ENCODE results near the gene DPP7. TPM values are rescaled to one million over a fixed set of nuclear protein-coding genes. Genes with fewer than 3 reads are reported as not detected.

DPP7 gene
- total and polyA plus RNA-seq, 9 of the 15 experiments (the other 6 are each of a cell fraction or from before 2014, with no cell fraction given), result 0.99 to 365 (median 132) TPM

GRCh38 chr9:137156567-137157375, 42.2 kb upstream of the DPP7 start:
- Histone ChIP-seq H3K9ac (ENCODE audit: insufficient read depth in 1 of 2, low read depth in 2 of 2, low read length in 2 of 2) (peak overlapping the region in 1 of 2 experiments; percentile 74; a peak in 2 of 4 replicates), H4K20me1 (replicated peaks; ENCODE audit: control insufficient read depth, insufficient read depth, low read length) (0 out of 2 replicates have a peak, but pooled peaks cover 8% of the 10 kb centered on the region), H3K9me3 (replicated peaks; ENCODE audit: control insufficient read depth, insufficient read depth, low read depth, low read length) (no peaks in the 10 kb centered on the region; the same call in 1 of the 2 replicates), H3K36me3 (ENCODE audit: control insufficient read depth, insufficient read depth, low read length) (no peaks in the 10 kb centered on the region), H3K4me1 (replicated peaks in 1 of 2; ENCODE audit: control insufficient read depth in 2 of 2, insufficient read depth in 2 of 2, low read length in 2 of 2) (peaks cover 18 to 60% of the 10 kb centered on the region in 2 experiments; a peak in 4 of 5 replicates), H3K27me3 (ENCODE audit: control insufficient read depth in 2 of 2, insufficient read depth in 2 of 2, low read length in 2 of 2) (no peaks in the 10 kb centered on the region; a peak in 1 of 5 replicates), H2AFZ (ENCODE audit: low read depth, low read length) (peak overlapping the region; percentile 78), H3K9me1 (ENCODE audit: control insufficient read depth, insufficient read depth, low read length) (no peaks in the 10 kb centered on the region), H3K27ac (ENCODE audit: extremely low read depth, low read depth, low read length) (no peak overlapping the region), H3K4me2 (ENCODE audit: insufficient read depth, low read length) (peak overlapping the region; percentile 79), H3K79me2 (ENCODE audit: control insufficient read depth, insufficient read depth, low read length) (no peaks in the 10 kb centered on the region), H3K4me3 (0 out of 2 replicates have a peak overlapping the region, but pooled peaks have one; percentile 2)
- in situ Hi-C loops (cut with MboI) (no loop called here), intact Hi-C loops (cut with micrococcal nuclease) (no loop called here)
- WGBS (ENCODE audit: insufficient coverage, low coverage, missing lambda C conversion rate), result 4% methylated on average over 32 of the region's 65 CpGs
- BruUV-seq (replicated peaks), result no TSS peak
- ChIA-PET POLR2A (interaction anchor here (0.7 to 1.4 kb wide), 5 partner anchors 14 to 84 kb away, joined by 3 to 5 read pairs (median 3); partner anchors contain the start of gene TUBB4B), CTCF (ENCODE audit: low intra/inter-chr PET ratio) (no interaction called here)
- FAIRE-seq (peak; percentile 66), ATAC-seq (peak; percentile 94), DNase-seq (ENCODE audit: extremely low read depth in 1 of 4, low spot score in 3 of 4) (peak; percentile 86 to 95 (median 92))
- TF ChIP-seq VEZF1 (CRISPR knock-in tag; IDR thresholded peaks at IDR 0.05) (peak; percentile 48; the same call in 1 of the 2 replicates), ZNF740 (CRISPR knock-in tag; IDR thresholded peaks at IDR 0.05) (peak; percentile 48; the same call in 1 of the 2 replicates), ZNF740 (tag; IDR thresholded peaks at IDR 0.05) (no peak), ZNF79 (CRISPR knock-in tag; IDR thresholded peaks at IDR 0.05; ENCODE audit: low read depth) (no peak), TFAP4 (CRISPR knock-in tag; IDR thresholded peaks at IDR 0.05; ENCODE audit: borderline replicate concordance) (peak; percentile 51), ZBTB2 (IDR thresholded peaks at IDR 0.05) (no peak), BRF1 (IDR thresholded peaks at IDR 0.05; ENCODE audit: borderline replicate concordance, extremely low read depth, insufficient read length) (no peak), ZBTB7A (IDR thresholded peaks at IDR 0.05; ENCODE audit: borderline replicate concordance, control insufficient read depth, low read depth, low read length) (peak; percentile 35; the same call in 1 of the 2 replicates), HNRNPUL1 (IDR thresholded peaks at IDR 0.05; ENCODE audit: low read length) (no peak), ZNF175 (CRISPR knock-in tag; IDR thresholded peaks at IDR 0.05; ENCODE audit: low read depth) (no peak), MAZ (CRISPR knock-in tag; conservative IDR thresholded peaks at IDR 0.05 in 1 of 2, IDR thresholded peaks at IDR 0.05 in 1 of 2) (peak in 1 of 2 experiments; percentile 48; a peak in 1 of 4 replicates), KLF13 (tag; IDR thresholded peaks at IDR 0.05; ENCODE audit: borderline replicate concordance, low read depth) (peak; percentile 24; the same call in 1 of the 2 replicates), EGR1 (conservative IDR thresholded peaks at IDR 0.05) (peak; percentile 67), SNAPC5 (CRISPR knock-in tag; IDR thresholded peaks at IDR 0.05) (no peak)

All from K562 (cell line).